NCI-H2029 (cell line): ENCODE measurements around the gene MID1.

Experiments
- DNase-seq: peaks from one replicate; lab custom pipeline; 2025; lab: John Stamatoyannopoulos, UW

Gene MID1

DNA sequence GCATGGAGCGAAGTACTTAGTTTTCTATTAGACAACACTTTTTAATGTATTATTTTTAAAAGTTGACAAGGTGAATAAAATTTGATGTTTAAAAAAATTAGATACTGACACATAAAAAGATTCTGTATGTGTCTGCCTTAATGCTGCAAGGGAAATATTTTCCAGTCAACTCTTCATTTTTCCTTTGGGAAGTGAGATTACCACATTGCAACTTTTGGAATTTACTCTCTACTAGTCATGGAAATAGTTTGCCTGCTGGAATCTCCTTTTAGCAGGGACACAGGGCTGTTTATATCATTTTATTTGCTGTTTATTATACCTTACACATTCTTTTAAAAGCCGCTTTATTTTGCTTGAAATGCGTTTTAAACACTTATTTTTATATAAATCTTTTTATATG, 135.1 kb downstream of the MID1 start:
- DNase-seq = no peak

DNA sequence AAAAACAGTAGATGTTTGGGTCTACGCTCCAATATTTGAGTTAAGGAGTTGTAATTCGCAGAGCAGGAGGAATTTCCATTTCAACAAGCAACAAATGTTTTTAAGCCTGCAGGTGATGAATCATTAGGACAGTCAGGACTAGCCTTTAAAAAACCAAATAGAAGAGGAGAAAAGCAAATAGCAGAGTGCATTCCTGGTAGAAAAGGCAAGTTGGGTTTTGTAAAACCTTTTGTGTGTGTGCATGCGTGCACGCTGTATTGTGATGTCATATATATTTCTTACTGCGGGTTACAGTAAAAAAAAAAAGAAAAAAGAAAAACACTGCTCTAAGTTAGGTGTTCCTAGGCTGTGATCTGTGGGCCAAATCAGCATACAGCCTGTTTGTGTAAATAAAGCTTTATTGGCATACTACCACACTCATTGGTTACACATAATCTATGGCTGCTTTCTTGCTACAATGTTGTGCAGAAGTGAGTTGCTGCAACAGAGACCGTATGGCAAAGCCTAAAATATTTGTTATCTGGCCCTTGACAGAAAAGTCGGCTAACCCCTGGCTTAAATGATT, 135.6 kb downstream of the MID1 start:
- DNase-seq = no peak

DNA sequence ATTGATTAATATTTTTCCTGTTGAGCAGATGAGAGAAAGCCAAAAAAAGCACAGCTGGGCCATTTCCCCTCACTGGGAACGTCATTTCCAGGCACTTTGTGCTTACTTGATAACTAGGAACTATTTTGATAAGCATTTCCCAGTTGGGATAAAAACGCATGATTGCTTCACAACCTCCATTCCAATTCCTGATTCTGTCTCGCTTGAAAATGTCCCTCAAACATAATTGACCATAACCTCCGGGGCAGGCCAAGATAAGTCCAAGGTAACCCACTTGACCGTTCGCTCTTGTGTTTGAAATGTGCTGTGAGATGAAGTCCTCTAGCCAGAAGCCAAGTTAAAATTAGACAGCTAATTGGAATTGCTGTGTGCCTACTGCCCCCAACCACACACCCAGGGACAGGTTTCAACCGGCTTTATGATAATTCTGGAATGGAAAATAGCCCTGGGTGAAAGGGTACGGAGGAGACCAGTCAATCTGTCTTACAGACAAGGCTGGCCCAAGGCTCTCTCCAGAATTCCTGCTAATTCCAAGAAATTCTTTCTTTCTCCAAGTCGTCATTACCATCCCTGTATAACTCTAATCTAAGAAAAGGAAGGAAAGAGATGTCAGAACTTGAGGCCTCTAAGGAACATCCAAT, 137.1 kb downstream of the MID1 start:
- DNase-seq = no peak

DNA sequence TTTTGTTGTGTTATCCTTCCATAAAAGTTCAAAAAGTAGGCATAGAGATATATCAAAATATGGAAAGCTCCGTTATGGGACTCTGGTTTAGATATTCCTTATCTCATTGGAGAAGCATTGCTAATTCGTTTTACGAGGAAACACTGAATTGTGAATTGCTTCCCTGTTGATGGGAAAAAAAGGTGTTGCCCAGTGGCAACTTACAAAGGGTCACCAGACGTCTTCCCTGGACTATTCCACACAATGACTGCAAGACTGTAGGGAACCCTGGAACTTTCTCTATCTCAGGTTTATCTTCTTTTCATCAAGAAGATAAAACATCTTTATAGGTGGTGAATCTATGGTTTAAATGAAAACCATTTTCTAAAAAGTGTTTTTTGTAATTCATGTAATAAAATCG, 137.7 kb downstream of the MID1 start:
- DNase-seq = no peak

DNA sequence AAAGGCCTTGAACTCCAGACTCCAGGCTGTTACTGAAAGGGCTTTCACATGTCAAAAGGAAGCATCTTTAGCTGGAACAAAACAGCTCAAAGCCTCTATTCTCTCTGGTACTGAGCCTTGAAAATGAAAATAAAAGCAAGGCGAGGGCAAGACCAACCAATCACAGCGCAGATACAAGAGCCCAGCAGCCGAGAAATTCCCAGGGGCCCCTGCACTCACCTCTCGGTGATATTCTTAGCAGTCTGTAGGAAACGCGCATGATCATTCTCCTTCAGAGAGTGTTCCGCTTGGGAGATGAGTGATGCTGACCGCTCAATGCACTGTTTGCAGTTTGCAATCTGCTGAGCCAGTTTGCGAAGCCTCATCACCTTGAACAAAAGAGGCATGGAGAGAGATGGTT, 138.1 kb downstream of the MID1 start:
- DNase-seq = no peak

DNA sequence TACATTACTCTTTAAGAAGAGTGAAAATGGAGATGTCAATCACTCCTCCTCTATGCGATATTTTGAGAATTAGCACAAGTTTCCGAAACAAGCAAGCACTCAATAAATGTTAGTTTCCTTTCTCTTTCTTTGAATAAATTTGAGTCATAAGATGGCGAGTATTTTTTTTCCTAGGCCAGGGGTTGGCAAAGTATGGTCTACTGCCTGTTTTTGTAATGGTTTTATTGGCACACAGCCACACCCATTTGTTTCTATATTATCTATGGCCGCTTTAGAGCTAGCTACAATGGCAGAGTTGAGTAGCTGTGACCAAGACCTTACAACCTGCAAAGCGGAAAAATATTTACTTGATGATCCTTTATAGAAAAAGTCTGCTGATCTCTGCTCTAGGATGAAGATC, 139.5 kb downstream of the MID1 start:
- no peak for DNase-seq

DNA sequence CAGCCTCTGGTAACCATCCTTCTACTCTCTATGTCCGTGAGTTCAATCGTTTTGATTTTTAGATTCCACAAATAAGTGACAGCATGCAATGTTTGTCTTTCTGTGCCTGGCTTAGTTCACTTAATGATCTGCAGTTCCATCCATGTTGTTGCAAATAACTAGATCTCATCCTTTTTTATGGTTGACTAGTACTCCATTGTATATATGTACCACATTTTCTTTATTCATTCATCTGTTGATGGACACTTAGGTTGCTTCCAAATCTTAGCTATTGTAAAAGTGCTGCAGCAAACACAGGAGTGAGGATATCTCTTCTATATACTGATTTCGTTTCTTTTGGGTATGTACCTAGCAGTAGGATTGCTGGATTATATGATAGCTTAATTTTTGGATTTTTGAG, 140.9 kb downstream of the MID1 start:
- DNase-seq = no peak

DNA sequence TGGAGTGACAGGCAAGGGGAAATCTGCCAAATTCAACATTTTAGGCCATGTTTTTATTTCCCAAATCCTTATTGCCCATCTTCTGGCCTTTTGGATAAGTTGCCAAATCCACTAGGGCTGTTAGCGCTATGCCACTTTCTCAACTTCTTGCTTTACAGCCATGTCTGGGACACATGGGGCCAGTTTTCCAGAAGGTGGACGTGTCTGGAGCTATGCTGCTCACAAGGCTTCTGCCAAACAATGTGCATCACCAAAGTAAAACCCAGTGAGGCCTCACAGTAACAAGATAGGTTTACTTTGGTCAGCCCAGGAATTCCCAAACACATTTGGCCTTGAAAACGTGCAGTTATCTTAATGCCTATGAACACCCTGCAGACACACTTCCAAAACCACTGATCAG, 142.9 kb downstream of the MID1 start:
- DNase-seq = no peak

DNA sequence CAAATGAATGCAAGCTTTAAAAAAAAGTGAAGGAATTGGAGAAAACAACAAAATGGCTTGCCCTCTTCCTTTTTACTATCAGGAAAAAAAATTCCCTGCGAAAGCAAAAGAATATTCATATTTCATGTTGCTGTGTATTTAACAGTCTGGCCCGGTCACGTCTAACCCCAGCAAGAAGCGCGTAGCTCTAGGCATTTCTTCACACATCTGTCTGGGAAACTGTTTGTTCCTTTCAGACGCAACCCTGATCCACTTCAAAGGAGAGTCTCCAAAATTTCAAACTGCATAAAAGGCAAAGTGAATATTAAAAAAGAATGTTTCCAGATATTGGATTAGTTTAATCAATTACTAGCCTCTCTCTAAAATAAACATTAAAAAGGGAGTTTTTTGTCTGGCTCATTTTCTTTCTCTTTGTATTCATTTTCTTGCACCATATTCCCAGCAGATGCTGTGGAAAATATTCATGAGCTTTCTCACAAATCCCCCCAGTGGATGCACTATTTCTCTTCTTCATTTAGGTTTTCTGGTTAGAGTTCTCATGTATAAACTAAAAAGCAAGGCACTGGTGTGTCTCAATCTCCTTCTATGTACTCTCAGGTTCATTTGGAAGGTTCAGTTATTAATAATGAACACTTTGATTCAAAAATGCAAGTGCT, 145.3 kb downstream of the MID1 start:
- DNase-seq = no peak

DNA sequence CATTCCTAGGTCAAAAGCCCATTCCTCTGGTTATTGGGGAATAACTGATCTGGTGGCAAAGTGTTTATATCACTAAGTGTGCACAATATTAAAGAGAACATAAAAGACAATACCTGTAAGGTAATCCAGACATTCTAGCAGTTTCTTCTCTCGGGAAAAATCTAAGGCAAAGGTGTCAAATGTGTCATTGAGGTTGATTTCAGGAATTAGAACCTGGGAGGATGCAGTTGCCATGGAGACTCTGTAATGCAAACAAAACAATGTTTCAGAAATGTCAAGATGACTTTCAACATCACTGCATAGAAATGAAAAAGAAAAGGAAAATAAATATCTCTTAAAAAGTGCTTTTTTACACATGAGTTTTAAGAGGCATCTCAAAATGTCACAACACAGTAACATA, 145.9 kb downstream of the MID1 start:
- no peak for DNase-seq

DNA sequence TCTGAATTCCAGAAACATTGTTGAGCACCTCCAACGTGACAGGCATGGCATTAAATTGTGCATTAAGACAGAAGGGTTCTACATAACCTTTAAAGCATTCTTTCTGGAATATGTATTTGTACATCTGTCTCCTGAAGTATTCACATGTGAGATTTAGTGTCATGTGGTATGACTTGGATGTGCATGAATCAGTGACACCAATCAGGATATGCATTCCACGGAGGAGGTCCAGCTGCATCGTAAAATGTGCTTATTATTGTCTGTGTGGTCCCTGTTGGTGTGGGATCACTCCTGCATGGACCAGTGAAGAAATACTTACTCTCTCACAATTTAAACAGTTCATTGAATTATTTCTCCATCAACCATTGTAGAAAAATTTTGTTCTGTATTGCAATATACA, 149.0 kb downstream of the MID1 start:
- no peak for DNase-seq

DNA sequence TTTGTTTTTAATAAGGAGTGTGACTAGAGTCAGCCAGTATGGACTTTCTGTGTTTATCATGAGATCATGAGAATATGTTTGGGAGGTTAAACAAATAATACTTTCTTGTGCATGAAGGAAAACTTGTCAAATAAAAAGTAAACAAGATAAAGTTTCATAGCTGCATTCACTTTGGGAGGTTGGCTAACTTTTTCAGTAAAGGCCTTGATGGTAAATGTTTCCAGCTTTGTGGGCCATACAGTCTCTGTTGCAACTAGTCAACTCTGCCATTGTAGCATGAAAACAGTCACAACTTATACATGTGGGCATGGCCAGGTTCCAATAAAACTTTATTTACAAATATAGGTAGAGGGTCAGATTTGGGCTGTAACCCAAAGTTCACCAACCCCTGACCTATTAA, 150.4 kb downstream of the MID1 start:
- DNase-seq = no peak

DNA sequence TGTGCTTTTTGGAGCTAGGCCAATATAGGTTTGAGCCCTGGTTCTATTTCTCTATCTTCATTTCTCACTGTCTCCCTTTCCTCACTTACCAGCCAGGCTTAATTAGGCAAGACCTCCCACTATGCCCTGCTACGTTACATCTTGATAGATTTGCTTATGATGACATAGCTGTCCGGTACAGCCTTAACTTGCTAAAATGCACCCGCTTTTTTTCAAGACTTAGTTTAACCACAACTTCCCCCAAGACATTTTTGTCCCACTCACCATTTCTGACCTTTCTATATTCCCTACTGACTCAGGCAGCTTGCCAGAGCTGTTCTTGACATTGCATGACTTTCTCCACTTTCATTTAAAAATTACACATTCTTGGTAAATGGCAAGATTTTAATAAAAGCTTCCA, 152.6 kb downstream of the MID1 start:
- DNase-seq = no peak

DNA sequence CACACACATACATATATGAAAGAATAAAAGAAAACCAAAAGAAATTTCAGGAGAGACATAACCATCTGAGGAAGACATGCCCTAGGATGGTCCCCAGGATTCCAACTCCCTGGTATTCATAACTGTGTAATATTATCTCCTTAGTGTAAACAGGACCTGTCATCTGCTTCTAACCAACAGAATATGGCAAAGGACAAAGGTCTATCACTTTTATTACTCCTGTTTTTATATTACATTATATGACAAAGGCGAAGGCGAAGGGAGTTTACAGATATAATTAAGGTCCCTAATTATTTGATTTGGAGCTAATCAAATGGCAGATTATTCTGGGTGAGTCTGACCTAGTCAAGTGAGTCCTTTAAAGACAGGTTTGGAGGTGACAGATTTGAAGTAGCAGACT, 155.1 kb downstream of the MID1 start:
- DNase-seq = no peak

DNA sequence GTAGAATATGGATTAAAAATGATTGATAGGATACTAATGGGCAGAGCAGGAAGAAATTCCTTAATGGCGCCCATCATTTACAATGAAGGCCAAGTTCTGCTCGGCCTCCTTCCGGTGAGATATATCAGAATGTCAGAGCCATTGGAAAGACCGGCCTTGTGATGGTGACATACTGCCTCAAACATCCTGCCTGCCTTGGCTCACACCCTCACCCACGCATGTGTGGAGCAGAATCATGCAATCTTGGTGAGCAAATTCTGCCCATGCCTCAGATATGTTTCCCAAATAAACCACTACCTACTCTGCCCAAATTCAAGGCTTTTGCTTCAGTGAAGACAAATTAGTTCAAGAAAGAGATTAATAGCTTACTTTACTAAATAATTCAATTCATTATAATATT, 163.3 kb downstream of the MID1 start:
- no peak for DNase-seq

DNA sequence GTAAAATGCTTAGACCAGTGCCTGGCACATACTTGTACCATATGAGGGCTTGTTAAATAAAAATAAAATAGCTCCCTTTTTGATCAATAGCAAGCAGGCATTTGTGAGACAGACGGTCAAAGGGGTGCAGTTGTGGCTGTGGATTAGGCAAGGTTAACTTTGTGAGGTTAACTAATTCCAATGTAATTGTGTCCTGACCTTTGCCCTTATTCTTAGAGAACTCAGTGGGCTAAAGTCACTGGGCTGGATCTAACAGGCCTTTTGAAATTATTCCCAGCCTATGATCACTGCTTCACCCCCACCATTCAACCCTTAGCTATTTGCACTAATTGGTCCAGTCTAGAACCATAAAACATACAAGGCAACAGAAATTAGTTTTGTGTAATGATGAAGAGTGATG, 166.4 kb downstream of the MID1 start:
- no peak for DNase-seq

DNA sequence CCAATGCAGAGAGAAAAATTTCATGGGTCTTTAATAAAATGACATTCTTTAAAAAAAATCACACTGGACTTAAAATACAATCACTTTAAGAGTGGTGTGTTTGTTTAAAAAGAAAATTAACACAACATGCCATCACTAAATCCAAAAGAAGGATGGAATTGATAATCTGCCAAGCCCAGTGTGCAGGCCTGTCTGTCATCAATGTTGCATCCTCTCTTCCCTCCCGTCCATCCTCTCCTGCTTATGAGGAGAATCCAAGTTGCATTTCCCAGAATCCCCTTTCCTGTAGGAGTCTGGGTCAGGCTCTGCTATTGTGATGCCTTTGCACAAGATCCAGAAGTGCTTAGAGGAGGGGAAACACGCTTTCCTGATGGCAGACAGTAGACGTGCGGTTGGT, 169.4 kb downstream of the MID1 start:
- DNase-seq = no peak

DNA sequence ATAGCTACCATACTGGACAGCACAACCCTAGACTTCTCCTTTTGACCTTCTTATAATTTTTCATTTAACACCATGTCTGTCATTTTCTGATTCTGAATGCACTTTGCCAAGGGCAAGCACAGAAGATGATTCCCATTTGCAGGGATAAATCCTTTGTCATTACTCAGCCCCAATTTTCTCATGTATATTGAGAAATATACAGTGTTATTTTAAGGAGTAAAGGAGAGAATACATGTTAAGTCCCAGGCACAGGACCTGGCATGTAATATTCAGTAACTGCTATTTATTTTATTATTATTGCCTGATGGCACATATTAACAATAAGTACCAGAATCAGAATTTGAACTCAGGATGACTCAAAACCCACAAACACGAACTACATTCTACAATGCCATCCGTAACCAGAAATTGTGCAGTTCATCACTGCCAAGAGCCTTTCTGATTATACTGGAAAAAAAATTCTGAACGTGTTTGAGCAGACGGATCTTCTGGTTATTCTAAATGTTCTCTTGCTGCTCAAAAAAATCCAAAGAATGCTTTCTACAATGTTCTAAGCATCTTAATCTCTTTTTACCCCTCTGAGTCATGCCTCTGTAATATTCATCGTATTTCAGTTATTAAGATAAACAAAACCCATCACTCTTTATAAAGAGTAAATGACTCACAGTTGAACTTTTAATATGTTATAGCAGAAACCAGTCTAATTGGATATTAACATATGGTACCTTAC, 170.0 kb downstream of the MID1 start:
- DNase-seq = no peak

DNA sequence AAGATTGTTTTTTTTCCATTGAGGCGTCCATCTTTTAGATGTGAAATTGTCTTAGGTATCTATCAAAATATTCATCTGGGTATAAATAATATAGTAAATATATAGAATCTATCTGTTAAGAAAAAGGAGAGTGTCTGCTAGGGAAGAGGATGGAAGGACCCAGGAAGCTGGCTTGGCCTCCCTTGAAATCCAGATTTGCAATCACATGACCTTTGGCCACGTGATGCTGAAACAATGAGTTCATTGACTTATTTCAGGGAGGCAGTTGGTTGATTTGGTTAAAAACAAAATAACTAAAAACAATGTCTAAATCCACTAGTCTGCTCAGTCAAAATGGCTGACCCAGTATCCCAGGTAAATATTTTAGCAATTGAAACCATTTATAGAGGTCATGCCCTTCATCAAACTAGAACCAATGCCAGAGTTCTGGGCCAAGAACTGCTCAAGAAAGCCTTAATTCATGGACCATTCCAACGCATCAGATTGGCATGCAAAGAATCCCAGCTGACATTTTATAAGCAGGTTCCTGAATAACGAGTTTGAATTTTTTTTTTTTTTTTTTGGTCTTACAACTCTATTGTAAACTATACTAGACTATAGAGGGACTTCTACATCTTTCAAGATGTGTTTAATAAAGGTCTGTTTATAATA, 172.7 kb downstream of the MID1 start:
- no peak for DNase-seq

DNA sequence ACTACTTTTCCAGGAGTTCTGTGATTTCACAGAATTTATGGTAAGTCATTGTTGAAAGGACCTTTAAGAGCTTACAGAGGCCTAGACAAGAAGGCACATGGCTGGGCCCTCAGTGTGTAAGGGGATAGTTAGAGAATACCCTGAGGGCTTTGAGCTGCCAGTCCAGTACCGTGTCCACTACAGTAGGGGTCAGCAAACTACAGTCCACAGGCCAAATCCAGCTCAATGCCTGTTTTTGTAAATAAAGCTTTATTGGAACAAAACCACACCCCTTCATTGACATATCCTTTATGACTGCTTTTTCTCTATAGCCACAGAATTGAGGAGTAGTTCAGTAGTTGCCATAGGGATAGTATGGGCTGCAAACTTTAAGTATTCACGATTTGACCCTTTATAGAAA, 176.2 kb downstream of the MID1 start:
- no peak for DNase-seq

DNA sequence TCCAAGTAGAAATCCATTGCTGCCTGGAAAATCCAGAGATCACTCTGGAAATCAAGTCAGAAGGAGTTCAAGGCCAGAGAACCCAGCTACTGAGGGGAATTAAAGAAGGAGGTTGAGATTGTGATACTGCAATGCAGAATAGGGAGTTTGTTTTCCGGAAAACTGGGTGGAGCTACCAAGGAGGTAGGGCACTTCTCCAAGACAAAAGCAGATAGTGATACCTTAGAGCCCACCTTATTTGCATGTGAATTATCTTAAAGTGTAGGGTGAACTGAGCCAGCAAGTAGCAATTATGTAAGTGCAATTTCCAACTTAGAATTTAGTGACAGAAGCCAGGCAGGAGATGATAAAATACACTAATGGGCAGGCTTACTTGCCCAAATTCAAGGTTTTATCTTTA, 178.9 kb downstream of the MID1 start:
- DNase-seq = no peak

DNA sequence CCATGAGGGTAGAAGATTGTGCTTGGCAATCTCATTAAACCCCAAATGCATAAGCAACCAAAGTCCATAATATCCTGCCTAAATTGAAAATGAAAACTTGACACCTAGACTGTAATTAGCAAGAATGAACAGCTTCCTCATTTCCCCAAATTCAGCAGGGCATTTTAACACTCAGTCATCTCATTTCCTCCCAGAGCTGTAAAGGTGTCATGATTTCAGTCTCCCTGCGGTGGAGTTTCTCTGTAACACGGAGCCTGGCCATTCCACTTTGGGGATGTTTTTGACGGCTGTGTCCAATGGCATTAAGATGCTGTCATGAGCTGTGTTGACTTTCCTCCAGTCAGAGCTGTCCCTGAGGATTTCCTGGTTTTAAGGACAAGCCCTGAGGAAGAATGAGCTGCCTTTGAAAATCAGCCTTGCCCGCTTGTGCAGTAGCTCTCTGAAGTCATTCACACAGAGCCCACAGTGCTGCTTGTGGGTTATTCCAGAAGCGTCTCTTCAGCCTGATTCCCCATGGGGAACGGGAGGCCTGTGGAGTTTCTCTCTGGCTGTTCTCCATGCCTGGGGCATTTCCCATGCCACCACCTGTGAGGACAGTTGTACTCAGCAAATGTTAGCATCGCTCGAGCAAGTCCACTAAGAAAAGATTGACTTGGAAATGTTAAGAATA, 187.0 kb downstream of the MID1 start:
- DNase-seq = no peak
